Fibroblast of skin of right biceps (primary cell): ENCODE data around the gene INTS12.
A peak's percentile ranks its signal among the peaks of the same experiment; 100 is the strongest.
"Not testable (repeated sequence)": the region's sequence is repeated elsewhere in the genome, so short reads cannot be mapped to it uniquely, and the experiment has no call there.

ENCODE experiments used
- DNase-seq: peaks from one replicate; pipeline ENCODE4 v3.0.0-alpha.2; 2013

The INTS12 gene

GRCh38 chr4:105708181-105709080 is at the start of gene INTS12, which contains the start of gene GSTCD:
INTS12 (minus strand) TSS chr4:105708689; CDS start chr4:105700005, 8,684 bp downstream.
GSTCD (plus strand) TSS chr4:105708784; CDS start chr4:105717614, 8,830 bp downstream.
- DNase-seq, result peak; percentile 93

- no peak for DNase-seq
These were observed 46.9 kb upstream of the INTS12 start for GRCh38 chr4:105755375-105755774.

GRCh38 chr4:105753361-105753760 is 44.9 kb upstream of the INTS12 start:
- no peak for DNase-seq

GRCh38 chr4:105751718-105752299 is 43.3 kb upstream of the INTS12 start:
- no peak for DNase-seq

GRCh38 chr4:105748222-105748621 is 39.7 kb upstream of the INTS12 start:
- no peak for DNase-seq

GRCh38 chr4:105741548-105741947 is 33.1 kb upstream of the INTS12 start:
- peak; percentile 46 for DNase-seq

GRCh38 chr4:105735217-105735616 is 26.7 kb upstream of the INTS12 start:
- DNase-seq, result not testable (repeated sequence)

- DNase-seq, result not testable (repeated sequence)
These were observed 21.4 kb upstream of the INTS12 start for GRCh38 chr4:105729895-105730294.

GRCh38 chr4:105725623-105726022 is 17.1 kb upstream of the INTS12 start:
- no peak for DNase-seq

- DNase-seq, result no peak
These were observed 10.7 kb upstream of the INTS12 start for GRCh38 chr4:105719204-105719603.

GRCh38 chr4:105715692-105716278 is 7.3 kb upstream of the INTS12 start:
- peak; percentile 32 for DNase-seq

- DNase-seq, result no peak
These were observed 6.4 kb upstream of the INTS12 start for GRCh38 chr4:105714932-105715331.

- peak; percentile 26 for DNase-seq
These were observed 5.6 kb upstream of the INTS12 start for GRCh38 chr4:105714071-105714521.

- DNase-seq, result peak; percentile 2
These were observed 4.3 kb upstream of the INTS12 start for GRCh38 chr4:105712766-105713165.

- peak; percentile 7 for DNase-seq
These were observed 2.2 kb upstream of the INTS12 start for GRCh38 chr4:105710678-105711077.

- no peak for DNase-seq
These were observed 1.6 kb upstream of the INTS12 start for GRCh38 chr4:105710012-105710600.

- peak; percentile 15 for DNase-seq
These were observed 577 bp upstream of the INTS12 start for GRCh38 chr4:105709081-105709450.

- DNase-seq, result no peak
These were observed 708 bp downstream of the INTS12 start for GRCh38 chr4:105707782-105708180.

GRCh38 chr4:105698607-105699006 is 9.9 kb downstream of the INTS12 start:
- DNase-seq, result no peak

GRCh38 chr4:105695832-105696231 is 12.7 kb downstream of the INTS12 start:
- DNase-seq, result not testable (repeated sequence)

- DNase-seq, result not testable (repeated sequence)
These were observed 13.7 kb downstream of the INTS12 start for GRCh38 chr4:105694812-105695211.

- DNase-seq, result no peak
These were observed 21.9 kb downstream of the INTS12 start for GRCh38 chr4:105686571-105686970.

- DNase-seq, result no peak
These were observed 25.5 kb downstream of the INTS12 start for GRCh38 chr4:105683038-105683437.
